Activated T-cell treated with anti-CD3 and anti-CD28 coated beads, Interleukin-2, amount 50 U/mL, for 24 hours (primary cell): ENCODE measurements around the gene KCNQ2.
A peak's percentile ranks its signal among the peaks of the same experiment; 100 is the strongest.
"Not testable (repeated sequence)": the region's sequence is repeated elsewhere in the genome, so short reads cannot be mapped to it uniquely, and the experiment has no call there.

Experiments used
- DNase-seq: peaks from one replicate; pipeline ENCODE4 v3.0.0-alpha.2; 2020
- H3K27ac Mint-ChIP-seq: 2 replicates; pipeline ENCODE4 v1.8.0; 2020; ENCODE audit warnings: mild to moderate bottlenecking, mixed read lengths
- H3K27me3 Mint-ChIP-seq: 2 replicates; pipeline ENCODE4 v1.8.0; 2020; ENCODE audit warnings: mixed read lengths
- H3K36me3 Mint-ChIP-seq: 2 replicates; pipeline ENCODE4 v1.8.0; 2020; ENCODE audit warnings: low read depth, mixed read lengths
- H3K4me1 Mint-ChIP-seq: 2 replicates; pipeline ENCODE4 v1.8.0; 2020; ENCODE audit warnings: low read depth, mixed read lengths
- H3K4me3 Mint-ChIP-seq: 2 replicates; pipeline ENCODE4 v1.8.0; 2020; ENCODE audit warnings: mild to moderate bottlenecking, moderate library complexity, mixed read lengths
- H3K9me3 Mint-ChIP-seq: 2 replicates; pipeline ENCODE4 v1.8.0; 2020; ENCODE audit warnings: mixed read lengths

KCNQ2 gene

DNA sequence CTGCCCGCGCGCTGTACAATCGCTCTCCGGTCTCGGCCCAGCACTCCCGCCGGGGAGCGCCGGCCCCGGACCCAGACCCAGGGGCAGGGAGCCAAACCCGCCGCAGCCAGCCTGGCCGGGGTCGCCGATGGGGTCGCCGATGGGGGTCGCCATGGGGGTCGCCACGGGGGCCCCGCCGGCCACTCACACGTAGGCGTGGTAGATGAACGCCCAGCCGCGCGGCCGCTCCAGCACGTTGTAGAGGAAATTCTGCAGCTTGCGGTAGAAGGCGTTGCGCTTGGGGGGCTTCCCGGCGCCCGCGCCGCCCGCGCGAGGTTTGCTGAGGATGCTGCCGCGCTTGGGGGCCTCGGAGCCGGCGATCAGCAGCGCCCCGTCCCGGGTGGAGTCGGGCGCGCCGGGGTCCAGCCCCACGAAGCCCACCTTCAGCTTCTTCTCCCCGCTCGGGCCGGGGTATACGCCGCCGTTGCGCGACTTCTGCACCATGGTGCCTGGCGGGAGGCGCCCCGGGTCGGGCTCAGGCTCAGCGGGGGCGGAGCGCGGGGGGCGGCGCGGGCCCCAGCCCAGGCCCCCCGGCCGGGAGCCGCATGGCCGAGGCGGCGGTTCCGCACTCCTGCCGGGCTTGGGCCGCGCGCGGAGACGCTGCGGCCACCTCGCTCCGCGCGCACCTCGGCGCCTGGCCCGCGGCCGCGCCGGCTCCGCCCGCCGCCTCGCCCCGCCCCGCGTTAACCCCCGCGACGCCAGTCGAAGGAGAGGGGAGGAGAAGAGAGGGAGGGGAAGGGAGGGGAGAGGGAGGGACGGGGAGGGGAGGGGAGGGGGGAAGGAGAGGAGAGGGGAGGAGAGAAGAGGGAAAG lies at the start of gene KCNQ2:
TSS of gene KCNQ2 (minus strand) at position 675 of the 851 bp plus-strand sequence. CDS start at position 483, 192 bp downstream.
- H3K4me1 Mint-ChIP-seq = peaks cover 4% of the 10 kb centered on the region
- no peak within 1 kb of the TSS for H3K27ac Mint-ChIP-seq
- H3K27me3 Mint-ChIP-seq = peaks cover 67% of the 10 kb centered on the region
- no peaks in the 10 kb centered on the region for H3K9me3 Mint-ChIP-seq
- peak; percentile 40 for DNase-seq
- no peak within 1 kb of the TSS for H3K4me3 Mint-ChIP-seq
- no peaks in the 10 kb centered on the region for H3K36me3 Mint-ChIP-seq

DNA sequence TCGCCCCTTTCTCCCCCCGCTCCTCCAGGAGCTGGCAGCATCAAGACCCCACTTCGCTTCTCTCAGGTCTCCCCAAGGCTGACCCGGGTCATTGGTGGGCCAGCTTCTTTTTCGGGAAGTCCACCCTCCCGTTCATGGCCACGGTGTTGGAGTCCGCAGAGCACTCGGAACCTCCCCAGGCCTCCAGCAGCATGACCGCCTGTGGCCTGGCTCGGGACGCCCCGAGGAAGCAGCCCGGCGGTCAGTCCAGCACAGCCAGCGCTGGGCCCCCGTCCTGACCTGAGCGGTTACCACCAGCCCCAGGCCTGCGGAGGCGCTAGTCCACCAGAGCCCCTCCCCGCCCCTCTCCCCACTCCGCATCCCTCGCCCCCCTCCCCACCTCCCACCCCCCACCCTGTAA lies 49.1 kb upstream of the KCNQ2 start:
- peak overlapping the region; percentile 82 for H3K4me3 Mint-ChIP-seq
- peaks cover 11% of the 10 kb centered on the region for H3K4me1 Mint-ChIP-seq
- no peaks in the 10 kb centered on the region for H3K27me3 Mint-ChIP-seq
- DNase-seq = no peak
- H3K36me3 Mint-ChIP-seq = peaks cover 31% of the 10 kb centered on the region
- peaks cover 2% of the 10 kb centered on the region for H3K9me3 Mint-ChIP-seq
- H3K27ac Mint-ChIP-seq = peak overlapping the region; percentile 63

DNA sequence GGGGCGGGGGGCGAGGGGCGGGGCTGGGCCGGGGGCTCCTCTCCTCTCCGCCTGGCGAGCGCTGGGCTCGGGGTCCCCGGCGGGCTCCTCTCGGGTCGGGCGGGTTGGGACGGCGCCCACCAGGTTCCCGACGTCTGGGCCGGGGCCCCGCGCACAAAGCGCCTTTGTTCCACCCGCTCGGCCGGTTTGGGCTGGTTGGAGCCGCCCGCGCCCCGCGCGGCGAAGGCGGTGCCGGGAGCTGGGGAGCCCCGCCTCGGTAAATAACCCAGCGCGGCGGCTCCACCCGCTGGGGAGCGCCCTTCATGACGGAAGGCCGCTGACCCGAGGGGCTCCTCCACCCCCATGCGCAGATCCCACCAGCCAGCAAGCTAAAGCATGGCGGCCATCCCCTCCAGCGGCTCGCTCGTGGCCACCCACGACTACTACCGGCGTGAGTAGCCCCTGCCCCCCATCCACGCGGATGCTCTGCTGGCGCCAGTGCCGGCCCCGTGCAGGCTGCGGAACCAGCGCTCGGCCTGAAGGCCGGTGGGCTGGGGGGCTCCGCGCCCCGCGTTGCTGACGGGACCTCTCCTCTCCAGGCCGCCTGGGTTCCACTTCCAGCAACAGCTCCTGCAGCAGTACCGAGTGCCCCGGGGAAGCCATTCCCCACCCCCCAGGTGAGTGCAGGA lies 48.6 kb upstream of the KCNQ2 start:
- DNase-seq = peak; percentile 85
- Mint-ChIP-seq H3K4me3 (peak overlapping the region; percentile 82), H3K27ac (peak overlapping the region; percentile 63), H3K27me3 (no peaks in the 10 kb centered on the region), H3K36me3 (peaks cover 31% of the 10 kb centered on the region), H3K9me3 (peaks cover 2% of the 10 kb centered on the region), H3K4me1 (peaks cover 11% of the 10 kb centered on the region)

DNA sequence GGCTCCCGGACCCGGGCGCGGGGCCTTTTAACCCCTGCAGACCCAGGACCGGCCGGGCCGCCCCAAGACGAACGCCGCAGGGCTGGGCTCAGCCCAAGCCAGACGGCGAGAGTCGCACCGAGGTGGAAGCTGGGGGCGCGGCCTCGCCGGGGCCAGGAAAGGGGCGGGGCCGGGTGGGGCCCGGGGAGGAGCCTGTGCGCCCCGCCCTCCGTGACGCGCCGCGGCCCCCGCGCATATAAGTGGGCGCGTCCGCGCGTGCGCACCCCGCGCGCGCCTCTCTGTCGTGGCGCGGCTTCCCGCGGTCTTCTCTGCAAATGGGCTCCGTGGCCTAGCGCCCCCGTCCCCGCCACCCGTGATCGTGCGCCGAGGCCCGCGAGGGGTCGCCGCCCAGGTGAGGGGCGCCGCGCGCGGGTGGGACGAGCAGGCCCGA lies 48.1 kb upstream of the KCNQ2 start, which contains the start of gene PPDPF:
TSS of gene PPDPF (plus strand) at position 262 of the 430 bp plus-strand sequence. CDS start 544 bp downstream, outside the sequence.
- peak within 1 kb of the TSS; percentile 82 for H3K4me3 Mint-ChIP-seq
- no peaks in the 10 kb centered on the region for H3K27me3 Mint-ChIP-seq
- peaks cover 11% of the 10 kb centered on the region for H3K4me1 Mint-ChIP-seq
- DNase-seq = peak; percentile 92
- peak within 1 kb of the TSS; percentile 63 for H3K27ac Mint-ChIP-seq
- H3K9me3 Mint-ChIP-seq = peaks cover 2% of the 10 kb centered on the region
- peaks cover 31% of the 10 kb centered on the region for H3K36me3 Mint-ChIP-seq

DNA sequence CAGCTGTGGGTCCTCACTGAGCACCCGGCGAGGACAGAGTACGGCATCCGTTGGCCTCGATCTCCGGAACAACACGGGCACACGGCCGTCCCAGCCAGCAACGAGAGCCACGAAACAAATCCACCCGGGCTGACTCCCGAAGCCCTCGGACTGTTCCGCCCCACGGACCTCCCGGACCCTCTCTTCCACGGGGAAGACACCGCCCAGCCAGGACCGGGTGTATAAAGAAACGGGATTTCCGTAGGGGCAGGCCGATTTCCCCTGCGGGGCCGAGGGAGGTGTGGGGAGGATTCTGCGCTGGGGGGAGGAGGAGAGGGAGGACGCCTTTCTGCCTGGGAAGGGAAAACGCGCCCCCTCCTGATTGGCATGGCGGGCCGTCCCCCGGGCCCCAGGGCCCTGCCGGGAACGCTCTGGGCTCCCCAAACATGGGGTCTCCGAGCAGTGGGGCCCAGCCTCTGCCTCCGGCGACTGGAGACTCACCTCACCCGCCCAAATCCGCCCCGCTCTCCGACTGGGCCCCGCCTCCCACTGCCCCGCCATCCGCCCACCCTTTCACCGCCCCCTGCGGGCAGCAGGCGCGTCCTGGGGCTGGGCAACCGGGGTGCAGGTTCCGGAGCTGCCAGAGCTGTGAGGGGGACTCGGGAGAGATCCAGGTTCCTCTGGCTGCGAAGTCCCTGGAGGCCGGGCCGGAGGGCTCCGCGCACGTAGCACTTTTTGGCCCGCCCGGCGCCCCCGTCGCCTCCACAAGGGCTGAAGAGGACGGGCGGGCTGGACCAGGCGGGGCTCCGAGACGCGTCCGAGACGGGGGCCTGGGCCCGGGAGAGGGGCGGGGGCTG lies 47.4 kb upstream of the KCNQ2 start:
- peak; percentile 80 for DNase-seq
- H3K4me3 Mint-ChIP-seq = peak overlapping the region; percentile 72
- no peaks in the 10 kb centered on the region for H3K27me3 Mint-ChIP-seq
- peaks cover 2% of the 10 kb centered on the region for H3K9me3 Mint-ChIP-seq
- H3K4me1 Mint-ChIP-seq = peaks cover 11% of the 10 kb centered on the region
- peak overlapping the region; percentile 47 for H3K27ac Mint-ChIP-seq
- H3K36me3 Mint-ChIP-seq = peaks cover 31% of the 10 kb centered on the region

DNA sequence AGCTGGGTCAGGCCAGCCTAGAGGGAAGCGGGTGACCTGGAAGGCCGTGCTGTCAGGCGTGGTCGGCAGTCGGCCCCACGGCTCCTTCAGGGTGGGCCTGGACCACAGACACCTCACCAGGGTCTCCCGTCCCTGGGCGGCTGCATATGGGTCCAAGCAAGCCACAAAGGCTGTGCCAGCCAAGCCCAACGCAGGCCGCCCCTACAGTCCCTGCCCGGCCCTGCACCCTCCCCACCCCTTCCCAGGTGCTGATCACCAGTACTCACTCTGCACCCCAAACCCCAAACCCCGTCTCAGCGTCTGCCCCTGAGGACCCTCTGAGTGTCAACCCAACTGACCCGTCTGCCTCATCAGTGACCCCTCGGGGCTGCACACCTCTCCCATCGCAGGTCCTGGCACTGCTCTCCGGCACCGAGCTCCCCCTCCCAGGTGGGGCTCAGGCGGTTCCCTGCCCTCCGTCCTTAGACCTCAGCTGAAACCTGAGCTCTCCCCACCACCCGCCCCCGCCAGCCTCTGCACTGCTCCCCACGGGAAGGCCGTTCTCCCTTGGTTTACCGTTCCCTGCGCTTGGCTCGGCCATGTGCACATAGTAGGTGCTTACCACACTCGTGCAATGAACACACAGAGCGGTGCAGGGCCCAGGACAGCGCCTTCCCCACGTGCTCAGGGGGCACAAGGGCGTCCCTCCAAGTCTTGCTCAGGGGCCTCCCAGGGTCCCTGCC lies 46.7 kb upstream of the KCNQ2 start:
- Mint-ChIP-seq H3K4me1 (peaks cover 12% of the 10 kb centered on the region), H3K27me3 (peaks cover 4% of the 10 kb centered on the region), H3K9me3 (peaks cover 5% of the 10 kb centered on the region), H3K4me3 (peak overlapping the region; percentile 72), H3K27ac (peak overlapping the region; percentile 47), H3K36me3 (peaks cover 27% of the 10 kb centered on the region)
- DNase-seq = peak; percentile 29

DNA sequence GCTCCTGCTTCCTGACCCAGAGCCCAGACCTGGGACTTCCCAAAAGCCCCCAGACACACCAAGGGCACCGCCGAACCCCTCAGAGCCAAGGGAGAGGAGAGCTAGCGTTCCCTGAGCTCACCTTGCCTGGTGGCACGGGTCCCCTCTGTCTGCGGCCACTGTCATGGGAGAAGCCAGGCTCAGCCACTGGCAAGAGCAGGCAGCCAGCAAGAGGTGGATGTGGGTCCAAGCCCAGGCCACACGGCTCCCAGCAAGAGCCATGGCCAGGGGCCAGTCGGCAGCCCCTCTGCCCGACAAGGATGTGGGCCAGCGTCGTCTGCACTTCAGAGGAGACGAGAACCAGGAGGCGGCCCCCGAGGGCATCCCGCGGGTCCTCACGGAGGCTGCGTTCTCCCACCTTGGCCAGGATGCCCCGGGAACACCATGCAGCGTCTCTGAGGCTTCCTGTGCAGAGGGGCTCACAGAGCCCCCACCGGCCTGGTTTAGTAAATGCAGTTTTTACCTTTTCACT lies 46.0 kb upstream of the KCNQ2 start:
- H3K4me3 Mint-ChIP-seq = no peak overlapping the region
- peaks cover 5% of the 10 kb centered on the region for H3K9me3 Mint-ChIP-seq
- DNase-seq = no peak
- peaks cover 21% of the 10 kb centered on the region for H3K36me3 Mint-ChIP-seq
- peaks cover 12% of the 10 kb centered on the region for H3K4me1 Mint-ChIP-seq
- H3K27ac Mint-ChIP-seq = no peak overlapping the region
- peaks cover 10% of the 10 kb centered on the region for H3K27me3 Mint-ChIP-seq

DNA sequence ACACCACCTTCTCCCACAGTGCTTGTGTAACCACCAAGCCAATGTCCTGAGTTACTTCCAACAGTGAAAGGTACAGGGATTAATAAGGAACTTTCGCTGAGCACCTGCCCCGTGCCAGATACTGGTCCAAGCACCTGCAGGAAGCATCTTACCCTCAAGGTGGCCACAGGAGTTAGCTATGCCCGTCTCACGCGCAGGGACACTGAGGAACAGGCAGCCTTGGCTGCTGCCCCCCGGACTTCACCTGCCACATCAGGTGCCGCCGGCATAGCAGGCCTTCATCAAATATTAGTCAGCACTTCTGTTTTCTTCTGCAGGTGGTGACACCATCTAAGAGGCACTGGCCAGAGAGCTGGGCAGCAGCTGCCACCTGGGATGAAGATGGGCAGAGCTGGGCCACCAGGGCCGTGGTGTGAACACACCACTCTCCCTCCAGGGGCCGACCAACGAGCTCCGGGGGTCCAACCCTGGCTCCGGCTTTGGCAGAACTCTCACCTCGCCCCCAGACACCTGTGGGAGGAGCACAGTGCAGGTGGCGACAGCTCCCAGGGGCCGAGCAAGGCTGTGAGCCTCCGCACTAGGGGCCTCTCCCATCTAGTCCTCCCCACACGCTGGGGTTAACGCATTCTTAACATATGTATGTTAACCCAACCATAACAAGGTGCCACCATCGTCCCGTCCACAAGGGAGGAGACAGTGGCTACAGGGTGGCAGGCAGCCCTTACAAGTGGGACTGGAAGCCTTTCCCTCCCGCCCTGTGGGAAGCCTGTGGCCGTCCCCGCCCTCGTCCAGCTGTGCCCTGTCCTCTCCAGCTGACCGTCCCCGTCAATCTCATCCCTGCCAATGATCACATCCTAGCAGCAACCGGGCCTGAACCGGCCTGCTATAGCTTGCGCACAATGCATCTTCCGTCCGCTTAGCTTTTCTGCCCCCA lies 45.2 kb upstream of the KCNQ2 start:
- Mint-ChIP-seq H3K9me3 (peaks cover 4% of the 10 kb centered on the region), H3K36me3 (peaks cover 14% of the 10 kb centered on the region), H3K4me3 (no peak overlapping the region), H3K4me1 (peaks cover 11% of the 10 kb centered on the region), H3K27ac (no peak overlapping the region), H3K27me3 (peaks cover 17% of the 10 kb centered on the region)
- DNase-seq = peak; percentile 28

DNA sequence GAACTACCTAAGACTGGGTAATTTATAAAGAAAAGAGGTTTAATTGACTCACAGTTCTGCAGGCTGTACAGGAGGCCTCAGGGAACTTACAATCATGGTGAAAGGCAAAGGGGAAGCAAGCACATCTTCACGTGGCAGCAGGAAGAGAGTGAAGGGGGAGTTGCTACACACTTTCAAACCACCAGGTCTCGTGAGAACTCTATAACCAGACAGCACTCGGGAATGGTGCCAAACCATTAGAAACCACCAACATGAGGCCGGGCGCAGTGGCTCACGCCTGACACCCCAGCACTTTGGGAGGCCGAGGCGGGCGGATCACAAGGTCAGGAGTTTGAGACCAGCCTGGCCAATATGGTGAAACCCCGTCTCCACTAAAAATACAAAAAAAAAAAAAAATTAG lies 42.1 kb upstream of the KCNQ2 start:
- not testable (repeated sequence) for H3K36me3 Mint-ChIP-seq, H3K4me1 Mint-ChIP-seq, DNase-seq, H3K9me3 Mint-ChIP-seq, H3K27ac Mint-ChIP-seq, H3K4me3 Mint-ChIP-seq
- H3K27me3 Mint-ChIP-seq = peaks cover 35% of the 10 kb centered on the region

DNA sequence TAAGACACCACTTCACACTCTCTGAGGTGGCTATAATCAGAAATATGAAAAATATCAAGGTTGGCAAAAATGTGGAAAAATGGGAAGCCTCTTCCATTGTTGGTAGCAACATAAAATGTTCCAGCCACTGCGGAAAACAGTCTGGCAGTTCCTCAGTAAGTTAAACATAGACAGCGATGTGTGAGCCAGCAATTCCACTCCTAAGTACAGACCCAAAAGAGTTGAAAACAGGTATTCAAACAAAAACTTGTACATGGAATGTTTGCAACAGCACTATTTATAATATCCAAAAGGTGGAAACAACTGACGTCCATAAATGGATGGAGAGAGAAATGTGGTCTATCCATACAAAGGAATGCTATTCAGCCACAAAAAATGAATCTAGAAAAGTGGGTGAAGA lies 40.8 kb upstream of the KCNQ2 start:
- H3K27me3 Mint-ChIP-seq = peaks cover 45% of the 10 kb centered on the region
- H3K9me3 Mint-ChIP-seq = peaks cover 2% of the 10 kb centered on the region
- H3K36me3 Mint-ChIP-seq = no peaks in the 10 kb centered on the region
- no peak overlapping the region for H3K27ac Mint-ChIP-seq
- no peak overlapping the region for H3K4me3 Mint-ChIP-seq
- DNase-seq = no peak
- H3K4me1 Mint-ChIP-seq = peaks cover 2% of the 10 kb centered on the region

DNA sequence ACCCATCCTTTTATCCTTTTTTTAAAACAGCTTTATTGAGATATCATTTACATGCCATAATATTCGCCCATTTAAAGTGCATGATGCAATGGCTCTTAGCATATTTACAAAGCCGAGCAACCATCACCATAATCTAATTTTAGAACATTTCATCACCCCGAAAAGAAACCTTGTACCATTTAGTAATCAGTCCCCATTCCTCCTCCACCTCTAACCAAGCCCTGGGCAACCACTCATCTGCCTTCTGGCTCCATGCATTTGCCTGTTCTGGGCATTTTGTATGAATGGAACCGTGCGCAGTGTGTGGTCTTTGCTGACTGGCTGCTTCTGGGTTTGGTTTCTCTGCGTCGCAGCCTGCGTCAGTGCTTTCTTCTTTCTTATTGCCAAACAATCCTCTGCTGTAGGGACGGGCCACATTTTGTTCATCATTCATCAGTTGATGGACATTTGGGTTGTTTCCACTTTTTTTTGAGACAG lies 36.7 kb upstream of the KCNQ2 start:
- Mint-ChIP-seq H3K4me3 (no peak overlapping the region), H3K27ac (no peak overlapping the region), H3K4me1 (peaks cover 5% of the 10 kb centered on the region), H3K9me3 (peaks cover 4% of the 10 kb centered on the region), H3K36me3 (no peaks in the 10 kb centered on the region), H3K27me3 (peaks cover 62% of the 10 kb centered on the region)
- DNase-seq = no peak

DNA sequence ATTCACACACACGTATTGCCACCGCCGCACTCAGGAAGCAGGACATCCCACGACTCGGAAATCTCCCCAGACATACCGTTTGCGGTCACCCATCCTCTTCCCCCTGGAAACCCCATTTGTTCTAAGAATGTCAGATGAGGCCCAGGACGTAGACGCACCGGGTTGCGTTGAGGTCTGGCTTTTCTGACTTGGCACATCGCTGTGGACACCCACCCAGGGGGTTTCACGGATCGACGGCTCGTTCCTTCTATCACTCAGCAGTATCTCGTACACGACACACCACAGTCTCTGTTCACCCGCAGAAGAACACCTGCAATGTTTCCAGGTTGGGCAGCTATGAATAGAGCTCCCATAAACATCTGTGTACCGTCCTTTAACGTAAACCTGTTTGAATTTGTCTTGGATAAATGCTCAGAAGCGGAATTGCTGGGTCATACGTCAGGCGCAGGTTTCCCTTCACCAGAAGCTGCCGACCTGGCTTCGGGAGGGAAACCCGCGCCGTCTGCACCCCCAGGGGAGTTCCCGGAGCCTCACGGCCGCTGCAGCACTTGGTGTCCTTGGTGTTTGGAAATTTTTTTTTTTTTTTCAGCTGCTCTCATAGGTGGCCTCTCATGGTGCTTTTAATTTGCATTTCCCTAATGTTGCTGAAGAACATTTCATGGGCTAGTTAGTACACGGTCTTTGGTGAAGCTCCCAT lies 35.8 kb upstream of the KCNQ2 start:
- no peak for DNase-seq
- peaks cover 5% of the 10 kb centered on the region for H3K4me1 Mint-ChIP-seq
- peaks cover 4% of the 10 kb centered on the region for H3K9me3 Mint-ChIP-seq
- H3K4me3 Mint-ChIP-seq = no peak overlapping the region
- no peak overlapping the region for H3K27ac Mint-ChIP-seq
- H3K27me3 Mint-ChIP-seq = peaks cover 59% of the 10 kb centered on the region
- H3K36me3 Mint-ChIP-seq = no peaks in the 10 kb centered on the region
